HL-60 (cell line): ENCODE measurements around the gene MLLT3.

Source experiments
- TF ChIP-seq, protein P1 (sequence below): IDR thresholded peaks from one replicate; pipeline ENCODE4 v1.5.1; 2011; ENCODE audit warnings: low read length, control low read depth, inconsistent platforms; ENCODE audit not compliant: insufficient read depth
- TF ChIP-seq, protein P2 (sequence below): IDR thresholded peaks from 2 replicates; pipeline ENCODE4 v1.6.1; 2012; ENCODE audit warnings: low read depth; ENCODE audit not compliant: insufficient replicate concordance

DNA sequence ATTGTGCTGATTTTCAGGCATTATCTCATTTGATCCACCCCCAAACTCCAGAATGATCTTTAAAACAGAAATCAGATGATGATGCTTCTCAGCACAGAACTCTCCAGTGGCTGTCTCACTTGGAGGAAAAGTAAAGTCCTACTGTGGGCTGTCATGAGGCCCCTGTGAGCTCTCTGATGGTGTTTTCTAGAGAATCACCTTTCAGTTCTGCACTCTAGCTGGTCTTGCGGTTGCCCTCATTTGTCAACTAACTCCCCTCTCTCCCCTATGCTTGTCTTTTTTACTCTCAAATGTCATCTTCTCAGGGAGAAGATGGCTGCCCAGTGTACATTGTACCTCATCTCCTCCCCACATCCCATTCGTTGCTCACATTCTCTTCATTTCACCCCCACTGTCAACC lies 295.8 kb downstream of the MLLT3 start:
- TF ChIP-seq, protein P1, sequence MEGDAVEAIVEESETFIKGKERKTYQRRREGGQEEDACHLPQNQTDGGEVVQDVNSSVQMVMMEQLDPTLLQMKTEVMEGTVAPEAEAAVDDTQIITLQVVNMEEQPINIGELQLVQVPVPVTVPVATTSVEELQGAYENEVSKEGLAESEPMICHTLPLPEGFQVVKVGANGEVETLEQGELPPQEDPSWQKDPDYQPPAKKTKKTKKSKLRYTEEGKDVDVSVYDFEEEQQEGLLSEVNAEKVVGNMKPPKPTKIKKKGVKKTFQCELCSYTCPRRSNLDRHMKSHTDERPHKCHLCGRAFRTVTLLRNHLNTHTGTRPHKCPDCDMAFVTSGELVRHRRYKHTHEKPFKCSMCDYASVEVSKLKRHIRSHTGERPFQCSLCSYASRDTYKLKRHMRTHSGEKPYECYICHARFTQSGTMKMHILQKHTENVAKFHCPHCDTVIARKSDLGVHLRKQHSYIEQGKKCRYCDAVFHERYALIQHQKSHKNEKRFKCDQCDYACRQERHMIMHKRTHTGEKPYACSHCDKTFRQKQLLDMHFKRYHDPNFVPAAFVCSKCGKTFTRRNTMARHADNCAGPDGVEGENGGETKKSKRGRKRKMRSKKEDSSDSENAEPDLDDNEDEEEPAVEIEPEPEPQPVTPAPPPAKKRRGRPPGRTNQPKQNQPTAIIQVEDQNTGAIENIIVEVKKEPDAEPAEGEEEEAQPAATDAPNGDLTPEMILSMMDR, result no peak
- TF ChIP-seq, protein P2, sequence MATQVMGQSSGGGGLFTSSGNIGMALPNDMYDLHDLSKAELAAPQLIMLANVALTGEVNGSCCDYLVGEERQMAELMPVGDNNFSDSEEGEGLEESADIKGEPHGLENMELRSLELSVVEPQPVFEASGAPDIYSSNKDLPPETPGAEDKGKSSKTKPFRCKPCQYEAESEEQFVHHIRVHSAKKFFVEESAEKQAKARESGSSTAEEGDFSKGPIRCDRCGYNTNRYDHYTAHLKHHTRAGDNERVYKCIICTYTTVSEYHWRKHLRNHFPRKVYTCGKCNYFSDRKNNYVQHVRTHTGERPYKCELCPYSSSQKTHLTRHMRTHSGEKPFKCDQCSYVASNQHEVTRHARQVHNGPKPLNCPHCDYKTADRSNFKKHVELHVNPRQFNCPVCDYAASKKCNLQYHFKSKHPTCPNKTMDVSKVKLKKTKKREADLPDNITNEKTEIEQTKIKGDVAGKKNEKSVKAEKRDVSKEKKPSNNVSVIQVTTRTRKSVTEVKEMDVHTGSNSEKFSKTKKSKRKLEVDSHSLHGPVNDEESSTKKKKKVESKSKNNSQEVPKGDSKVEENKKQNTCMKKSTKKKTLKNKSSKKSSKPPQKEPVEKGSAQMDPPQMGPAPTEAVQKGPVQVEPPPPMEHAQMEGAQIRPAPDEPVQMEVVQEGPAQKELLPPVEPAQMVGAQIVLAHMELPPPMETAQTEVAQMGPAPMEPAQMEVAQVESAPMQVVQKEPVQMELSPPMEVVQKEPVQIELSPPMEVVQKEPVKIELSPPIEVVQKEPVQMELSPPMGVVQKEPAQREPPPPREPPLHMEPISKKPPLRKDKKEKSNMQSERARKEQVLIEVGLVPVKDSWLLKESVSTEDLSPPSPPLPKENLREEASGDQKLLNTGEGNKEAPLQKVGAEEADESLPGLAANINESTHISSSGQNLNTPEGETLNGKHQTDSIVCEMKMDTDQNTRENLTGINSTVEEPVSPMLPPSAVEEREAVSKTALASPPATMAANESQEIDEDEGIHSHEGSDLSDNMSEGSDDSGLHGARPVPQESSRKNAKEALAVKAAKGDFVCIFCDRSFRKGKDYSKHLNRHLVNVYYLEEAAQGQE, result no peak
